H9 (cell line): ENCODE measurements around the gene TMEM51. TPM values are rescaled to one million over a fixed set of nuclear protein-coding genes. Genes with fewer than 3 reads are reported as not detected.
A peak's percentile ranks its signal among the peaks of the same experiment; 100 is the strongest.

Source experiments
- DNase-seq: peaks from one replicate; pipeline ENCODE4 v3.0.0-alpha.2; 2017
- H2AFZ ChIP-seq: one replicate; pipeline ENCODE4 v1.6.1; 2013; ENCODE audit warnings: mild to moderate bottlenecking, low read length, control low read depth, moderate library complexity
- H2AK5ac ChIP-seq: 2 replicates; pipeline ENCODE4 v1.6.1; 2013; ENCODE audit warnings: low read length, control low read depth, mixed read lengths; ENCODE audit not compliant: insufficient read length
- H2BK120ac ChIP-seq: one replicate; pipeline ENCODE4 v1.6.1; 2013; ENCODE audit warnings: low read depth, mild to moderate bottlenecking, low read length, control low read depth, inconsistent platforms; ENCODE audit not compliant: poor library complexity, severe bottlenecking
- H2BK12ac ChIP-seq: 2 replicates; pipeline ENCODE4 v1.6.1; 2013; ENCODE audit warnings: low read length, control low read depth, mixed read lengths, low read depth; ENCODE audit not compliant: insufficient read length
- H2BK15ac ChIP-seq: 2 replicates; pipeline ENCODE4 v1.6.1; 2013; ENCODE audit warnings: low read depth, low read length, control low read depth
- H2BK20ac ChIP-seq: one replicate; pipeline ENCODE4 v1.6.1; 2013; ENCODE audit warnings: low read depth, mild to moderate bottlenecking, low read length, control low read depth, inconsistent platforms; ENCODE audit not compliant: poor library complexity, severe bottlenecking
- H2BK5ac ChIP-seq: 2 replicates; pipeline ENCODE4 v1.6.1; 2013; ENCODE audit warnings: low read length, control low read depth, mixed read lengths; ENCODE audit not compliant: insufficient read length
- H3K14ac ChIP-seq: 2 replicates; pipeline ENCODE4 v1.6.1; 2013; ENCODE audit warnings: low read length, control low read depth; ENCODE audit not compliant: insufficient read depth
- H3K18ac ChIP-seq: 2 replicates; pipeline ENCODE4 v1.6.1; 2013; ENCODE audit warnings: low read depth, mild to moderate bottlenecking, mixed read lengths, low read length, control low read depth; ENCODE audit not compliant: insufficient read length
- H3K23ac ChIP-seq: 2 replicates; pipeline ENCODE4 v1.6.1; 2013; ENCODE audit warnings: low read length, control low read depth, mixed read lengths, low read depth; ENCODE audit not compliant: insufficient read length
- H3K23me2 ChIP-seq: 2 replicates; pipeline ENCODE4 v1.6.1; 2013; ENCODE audit warnings: low read depth, mild to moderate bottlenecking, mixed read lengths, low read length, control low read depth; ENCODE audit not compliant: insufficient read length, poor library complexity, severe bottlenecking
- H3K27ac ChIP-seq: 2 replicates; pipeline ENCODE4 v1.5.1; 2013; ENCODE audit warnings: low read length, control low read depth, mixed read lengths, low read depth; ENCODE audit not compliant: insufficient read length
- H3K27me3 ChIP-seq: 2 replicates; pipeline ENCODE4 v1.6.1; 2013; ENCODE audit warnings: low read length, control low read depth, inconsistent platforms; ENCODE audit not compliant: insufficient read depth
- H3K4ac ChIP-seq: 2 replicates; pipeline ENCODE4 v1.6.1; 2013; ENCODE audit warnings: low read depth, mild to moderate bottlenecking, control low read depth, inconsistent platforms, low read length, moderate library complexity
- H3K4me1 ChIP-seq: 2 replicates; pipeline ENCODE4 v1.6.1; 2013; ENCODE audit warnings: low read length, control low read depth, inconsistent platforms; ENCODE audit not compliant: insufficient read depth
- H3K4me2 ChIP-seq: 2 replicates; pipeline ENCODE4 v1.6.1; 2013; ENCODE audit warnings: low read length, control low read depth, mixed read lengths; ENCODE audit not compliant: insufficient read length, insufficient read depth
- H3K56ac ChIP-seq: 2 replicates; pipeline ENCODE4 v1.6.1; 2013; ENCODE audit warnings: low read depth, mild to moderate bottlenecking, mixed read lengths, low read length, control low read depth; ENCODE audit not compliant: insufficient read length
- H3K79me1 ChIP-seq: 2 replicates; pipeline ENCODE4 v1.6.1; 2013; ENCODE audit warnings: low read depth, mild to moderate bottlenecking, moderate library complexity, low read length, control low read depth, inconsistent platforms; ENCODE audit not compliant: insufficient read depth, poor library complexity, severe bottlenecking
- H3K79me2 ChIP-seq: 2 replicates; pipeline ENCODE4 v1.6.1; 2013; ENCODE audit warnings: low read length, control low read depth, inconsistent platforms; ENCODE audit not compliant: insufficient read depth
- H3K9ac ChIP-seq: 2 replicates; pipeline ENCODE4 v1.6.1; 2013; ENCODE audit warnings: low read length, control low read depth, mixed read lengths; ENCODE audit not compliant: insufficient read length; ENCODE audit errors: extremely low read depth
- H3K9me3 ChIP-seq: one replicate; pipeline ENCODE4 v1.6.1; 2013; ENCODE audit warnings: low read depth, low read length, inconsistent platforms; ENCODE audit not compliant: control insufficient read depth
- H3T11ph ChIP-seq: one replicate; pipeline ENCODE4 v1.6.1; 2013; ENCODE audit warnings: mild to moderate bottlenecking, low read length, control low read depth, inconsistent platforms
- H4K20me1 ChIP-seq: one replicate; pipeline ENCODE4 v1.6.1; 2013; ENCODE audit not compliant: control insufficient read depth, insufficient read length, insufficient read depth
- H4K5ac ChIP-seq: 2 replicates; pipeline ENCODE4 v1.6.1; 2013; ENCODE audit warnings: low read depth, mild to moderate bottlenecking, mixed read lengths, low read length, control low read depth; ENCODE audit not compliant: insufficient read length
- H4K8ac ChIP-seq: replicated peaks from 2 replicates; pipeline ENCODE4 v1.6.1; 2013; ENCODE audit warnings: low read length, control low read depth, mixed read lengths, low read depth; ENCODE audit not compliant: insufficient read length
- H4K91ac ChIP-seq: 2 replicates; pipeline ENCODE4 v1.6.1; 2013; ENCODE audit warnings: low read depth, mild to moderate bottlenecking, moderate library complexity, mixed read lengths, low read length, control low read depth; ENCODE audit not compliant: insufficient read length
- H3K27ac Mint-ChIP-seq, 3 experiments: 2 replicates in 2 of 3; 3 replicates in 1 of 3; pipeline ENCODE4 v1.8.0; 2020 to 2021; ENCODE audit warnings: mixed read lengths in 3 of 3, mild to moderate bottlenecking in 1 of 3, moderate library complexity in 1 of 3
- H3K27me3 Mint-ChIP-seq: 2 replicates; pipeline ENCODE4 v1.8.0; 2021; ENCODE audit warnings: low read depth, mild to moderate bottlenecking, moderate library complexity, mixed read lengths
- H3K36me3 Mint-ChIP-seq, 3 experiments: 2 replicates in 2 of 3; 3 replicates in 1 of 3; pipeline ENCODE4 v1.8.0; 2020 to 2021; ENCODE audit warnings: low read depth in 3 of 3, mixed read lengths in 3 of 3; ENCODE audit not compliant: insufficient read depth in 1 of 3
- H3K4me1 Mint-ChIP-seq, 2 experiments: 2 replicates each; pipeline ENCODE4 v1.8.0; 2020; ENCODE audit warnings: mixed read lengths in 2 of 2
- H3K4me3 Mint-ChIP-seq, 2 experiments: 2 replicates in 1 of 2; 3 replicates in 1 of 2; pipeline ENCODE4 v1.8.0; 2020 to 2021; ENCODE audit warnings: mild to moderate bottlenecking in 2 of 2, mixed read lengths in 2 of 2, moderate library complexity in 1 of 2
- H3K9me3 Mint-ChIP-seq, 2 experiments: 2 replicates in 1 of 2; 3 replicates in 1 of 2; pipeline ENCODE4 v1.8.0; 2020; ENCODE audit warnings: mild to moderate bottlenecking in 2 of 2, mixed read lengths in 2 of 2, moderate library complexity in 1 of 2
- WGBS: extraction: QIAGEN DNeasy Blood & Tissue Kit; methylation state at CpG from one replicate; pipeline ENCODE4 v1.1.7; 2013; ENCODE audit warnings: missing lambda C conversion rate, low lambda C conversion rate, mixed read lengths; ENCODE audit not compliant: insufficient read length; ENCODE audit errors: extremely low coverage; 5-methylcytosine and 5-hydroxymethylcytosine counted together
- total RNA-seq: library from RNA; stranded (reverse); gene quantifications from 2 replicates; pipeline ENCODE4 v1.2.1, GENCODE V29; 2021
- TF ChIP-seq, protein P1 (sequence below): fragments of 200-600 bp; sonication (generic); conservative IDR thresholded peaks from 3 replicates; pipeline ENCODE4 v1.8.0; 2021; ENCODE audit warnings: antibody characterized with exemption, mild to moderate bottlenecking

TMEM51 gene
- total RNA-seq, 1 experiment from 2014 or later, result 4.6 TPM

DNA sequence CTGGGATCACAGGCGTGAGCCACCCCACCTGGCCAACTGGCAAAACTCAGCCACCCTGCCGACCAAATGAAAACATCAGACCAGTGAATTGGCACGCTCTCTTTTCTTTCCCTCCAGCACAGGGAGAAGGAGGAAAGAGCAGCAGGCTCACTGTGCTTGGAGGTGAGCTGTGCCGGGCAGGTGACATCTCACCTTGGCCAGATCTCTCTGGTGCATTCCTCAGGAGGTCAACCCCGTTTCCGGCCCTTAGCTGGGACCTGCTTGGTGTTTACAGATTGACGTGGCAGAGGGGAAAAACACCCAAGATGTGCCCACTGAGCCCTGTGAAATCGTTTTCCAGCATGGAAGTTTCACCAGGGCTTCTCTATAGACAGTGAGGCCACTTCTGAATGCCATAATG lies 45.1 kb downstream of the TMEM51 start:
- TF ChIP-seq, protein P1, sequence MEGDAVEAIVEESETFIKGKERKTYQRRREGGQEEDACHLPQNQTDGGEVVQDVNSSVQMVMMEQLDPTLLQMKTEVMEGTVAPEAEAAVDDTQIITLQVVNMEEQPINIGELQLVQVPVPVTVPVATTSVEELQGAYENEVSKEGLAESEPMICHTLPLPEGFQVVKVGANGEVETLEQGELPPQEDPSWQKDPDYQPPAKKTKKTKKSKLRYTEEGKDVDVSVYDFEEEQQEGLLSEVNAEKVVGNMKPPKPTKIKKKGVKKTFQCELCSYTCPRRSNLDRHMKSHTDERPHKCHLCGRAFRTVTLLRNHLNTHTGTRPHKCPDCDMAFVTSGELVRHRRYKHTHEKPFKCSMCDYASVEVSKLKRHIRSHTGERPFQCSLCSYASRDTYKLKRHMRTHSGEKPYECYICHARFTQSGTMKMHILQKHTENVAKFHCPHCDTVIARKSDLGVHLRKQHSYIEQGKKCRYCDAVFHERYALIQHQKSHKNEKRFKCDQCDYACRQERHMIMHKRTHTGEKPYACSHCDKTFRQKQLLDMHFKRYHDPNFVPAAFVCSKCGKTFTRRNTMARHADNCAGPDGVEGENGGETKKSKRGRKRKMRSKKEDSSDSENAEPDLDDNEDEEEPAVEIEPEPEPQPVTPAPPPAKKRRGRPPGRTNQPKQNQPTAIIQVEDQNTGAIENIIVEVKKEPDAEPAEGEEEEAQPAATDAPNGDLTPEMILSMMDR, result no peak

More for the DNA sequence above, 45.1 kb downstream of the TMEM51 start:
- no peak for DNase-seq
- no peaks in the 10 kb centered on the region for H3K27me3 Mint-ChIP-seq
- Histone ChIP-seq H2AFZ (no peak overlapping the region), H4K5ac (no peak overlapping the region), H2BK15ac (no peak overlapping the region), H3K9me3 (no peaks in the 10 kb centered on the region), H3K27me3 (no peaks in the 10 kb centered on the region), H2BK5ac (no peak overlapping the region), H4K91ac (no peak overlapping the region), H4K8ac (no peak overlapping the region), H3K56ac (no peak overlapping the region), H3K4me1 (peaks cover 5% of the 10 kb centered on the region; the same call in 1 of the 2 replicates), H3K23ac (no peak overlapping the region), H2BK20ac (no peak overlapping the region), H3K23me2 (no peaks in the 10 kb centered on the region), H3K4ac (no peak overlapping the region), H3K18ac (no peak overlapping the region), H2BK120ac (no peak overlapping the region), H3K14ac (no peak overlapping the region), H2AK5ac (no peak overlapping the region), H2BK12ac (no peak overlapping the region), H3K27ac (no peak overlapping the region), H3T11ph (no peak overlapping the region), H3K79me1 (no peaks in the 10 kb centered on the region), H4K20me1 (no peaks in the 10 kb centered on the region), H3K9ac (no peak overlapping the region), H3K79me2 (no peaks in the 10 kb centered on the region), H3K4me2 (no peak overlapping the region)
- no CpG with 5 or more reads among the region's 8 CpGs for WGBS
- H3K4me1 Mint-ChIP-seq, result peaks cover 33 to 40% of the 10 kb centered on the region in 2 experiments
- H3K27ac Mint-ChIP-seq, result 0 out of 7 replicates have a peak overlapping the region, but pooled peaks of 1 of the 3 experiments have one; percentile 44
- no peaks in the 10 kb centered on the region; a peak in 1 of 7 replicates for H3K36me3 Mint-ChIP-seq
- no peak overlapping the region for H3K4me3 Mint-ChIP-seq
- no peaks in the 10 kb centered on the region for H3K9me3 Mint-ChIP-seq
